ENCODE results near the gene PRG2. TPM values are rescaled to one million over a fixed set of nuclear protein-coding genes. Genes with fewer than 3 reads are reported as not detected.

Gene PRG2
- total and polyA plus RNA-seq, 2 donors (not counting 1 experiment from before 2014, with no cell fraction given), result 0.07 TPM; not detected in 1

- no peaks in the 10 kb centered on the region for H3K9me3 Mint-ChIP-seq (ENCODE audit: insufficient read depth)
These were observed 27.0 kb downstream of the PRG2 start for GRCh38 chr11:57363131-57364080.

More at GRCh38 chr11:57363131-57364080, 27.0 kb downstream of the PRG2 start:
- Histone ChIP-seq H4K20me1 (ENCODE audit: control insufficient read depth, insufficient read depth, low read length, poor library complexity, severe bottlenecking) (no peaks in the 10 kb centered on the region), H3K27ac (ENCODE audit: low read length in 2 of 2) (no peak overlapping the region), H3K4me2 (replicated peaks; ENCODE audit: low read depth, low read length, poor library complexity, severe bottlenecking) (no peak overlapping the region), H3K36me3 (replicated peaks in 1 of 2; ENCODE audit: control extremely low read depth in 1 of 2, control insufficient read depth in 1 of 2, extremely low read depth in 1 of 2, insufficient read depth in 2 of 2, low read length in 1 of 2) (no peaks in the 10 kb centered on the region), H3K79me2 (ENCODE audit: control insufficient read depth, insufficient read depth, low read length) (no peaks in the 10 kb centered on the region), H3K27me3 (replicated peaks in 1 of 4; ENCODE audit: control extremely low read depth in 1 of 4, control insufficient read depth in 3 of 4, insufficient read depth in 4 of 4, low read length in 3 of 4) (peaks cover 0 to 2% (median under 1%) of the 10 kb centered on the region in 4 experiments), H3K4me3 (ENCODE audit: control extremely low read depth in 1 of 5, extremely low read depth in 1 of 5, insufficient read depth in 1 of 5, low read depth in 2 of 5, low read length in 4 of 5) (no peak overlapping the region), H3K4me1 (ENCODE audit: control insufficient read depth in 2 of 2, insufficient read depth in 2 of 2, low read length in 2 of 2) (no peaks in the 10 kb centered on the region), H2AFZ (ENCODE audit: insufficient read depth, low read depth, low read length, poor library complexity, severe bottlenecking) (no peak overlapping the region), H3K9me3 (ENCODE audit: control extremely low read depth in 1 of 3, control insufficient read depth in 2 of 3, insufficient read depth in 1 of 3, low read length in 2 of 3) (no peaks in the 10 kb centered on the region), H3K9ac (ENCODE audit: low read length) (no peak overlapping the region)
- Mint-ChIP-seq H3K4me3 (no peak overlapping the region), H3K27me3 (peaks cover 23% of the 10 kb centered on the region), H3K4me1 (no peaks in the 10 kb centered on the region), H3K27ac (no peak overlapping the region)
- intact Hi-C loops (cut with micrococcal nuclease), result no loop called here
- 88% methylated on average over 3 of the region's 7 CpGs for WGBS (ENCODE audit: insufficient coverage)
- TF ChIP-seq CTCF (IDR thresholded peaks at IDR 0.05) (no peak), EZH2 (IDR thresholded peaks at IDR 0.05; ENCODE audit: borderline replicate concordance, insufficient read depth, low read depth, low read length, poor library complexity, severe bottlenecking) (no peak)
- POLR2A ChIA-PET, result no interaction called here
- CTCF ChIA-PET, result interaction anchor here (1.5 to 1.7 kb wide), 2 partner anchors 13 to 94 kb away, joined by 3 to 5 read pairs; no protein-coding TSS in a partner anchor
- ATAC-seq (ENCODE audit: low read depth) (no peak), DNase-seq (no peak)

All from B cell (primary cell).